ENCODE results near the gene SLC5A12.
"Not testable (repeated sequence)": the region's sequence is repeated elsewhere in the genome, so short reads cannot be mapped to it uniquely, and the experiment has no call there.

Gene SLC5A12

DNA sequence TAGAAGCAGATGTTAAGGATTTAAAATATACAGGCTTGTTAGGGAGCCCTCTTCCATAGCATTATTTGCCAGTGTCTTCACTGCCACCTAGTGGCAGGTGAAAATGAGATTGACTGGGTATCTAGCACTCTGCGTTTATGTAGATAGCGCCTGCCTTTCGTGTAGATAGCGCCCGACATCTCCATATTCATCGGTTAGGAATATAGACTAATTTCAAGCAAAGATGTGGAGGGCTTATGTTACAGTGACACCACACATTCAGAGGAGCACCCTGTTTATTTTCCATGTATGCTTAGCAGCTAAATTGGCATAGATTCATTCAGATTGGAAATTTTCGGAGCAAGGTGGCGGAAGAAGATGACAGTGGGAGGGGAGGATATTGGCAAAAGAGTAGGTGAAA is 72.0 kb downstream of the SLC5A12 start:
- DNase-seq, result no peak

DNA sequence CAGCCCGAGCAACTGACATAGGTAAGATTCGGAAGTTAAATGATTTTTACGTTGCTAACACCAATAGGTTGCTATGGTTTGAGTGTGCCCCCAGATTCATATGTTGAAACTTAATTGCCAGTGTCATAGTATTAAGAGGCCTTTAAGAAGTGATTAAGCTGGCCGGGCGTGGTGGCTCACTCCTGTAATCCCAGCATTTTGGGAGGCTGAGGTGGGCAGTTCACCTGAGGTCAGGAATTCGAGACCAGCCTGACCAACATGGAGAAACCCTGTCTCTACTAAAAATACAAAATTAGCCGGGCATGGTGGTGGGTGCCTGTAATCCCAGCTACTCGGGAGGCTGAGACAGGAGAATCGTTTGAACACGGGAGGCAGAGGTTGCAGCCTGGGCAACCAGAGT is 78.5 kb downstream of the SLC5A12 start:
- not testable (repeated sequence) for DNase-seq

DNA sequence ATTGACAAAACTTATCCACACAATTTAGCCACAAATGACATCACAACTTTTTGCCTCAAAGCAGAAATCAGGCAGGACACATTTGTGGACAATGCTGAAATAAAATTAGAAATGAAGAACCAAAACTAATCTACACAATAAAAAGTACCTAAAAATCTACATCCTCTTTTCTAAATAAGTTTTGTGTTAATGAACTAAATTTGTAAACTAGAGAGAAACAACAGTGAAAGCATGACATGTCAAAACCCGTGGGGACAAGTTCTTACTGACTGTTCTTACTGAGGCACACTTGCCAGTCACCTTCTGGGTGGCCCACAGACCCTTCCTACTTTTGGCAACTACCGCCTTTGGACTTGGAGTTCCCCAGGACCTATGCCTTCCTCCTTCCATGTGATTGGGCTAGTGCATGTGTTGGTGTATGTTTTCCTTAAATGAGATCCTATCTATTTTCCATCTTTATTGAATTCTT is 89.1 kb downstream of the SLC5A12 start:
- no peak for DNase-seq

DNA sequence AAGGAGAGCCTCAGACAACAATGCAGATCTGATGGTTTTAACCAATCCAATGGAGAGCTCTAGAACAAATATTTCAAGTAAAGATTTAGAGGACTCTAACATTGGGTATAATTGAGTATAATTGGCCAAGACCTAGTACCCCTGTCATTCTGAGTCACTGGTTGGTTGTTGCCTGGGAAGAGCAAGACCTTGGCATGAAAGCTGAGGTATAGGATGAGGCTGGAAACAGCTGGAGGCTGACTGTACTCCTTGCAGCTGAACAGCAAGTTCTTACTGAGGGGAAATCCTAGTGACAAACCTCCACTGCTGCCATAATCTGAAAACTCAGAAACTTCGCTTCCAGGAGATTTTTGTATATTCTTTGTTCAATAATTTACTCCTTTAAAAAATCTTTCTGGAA is 95.5 kb downstream of the SLC5A12 start:
- no peak for DNase-seq

DNA sequence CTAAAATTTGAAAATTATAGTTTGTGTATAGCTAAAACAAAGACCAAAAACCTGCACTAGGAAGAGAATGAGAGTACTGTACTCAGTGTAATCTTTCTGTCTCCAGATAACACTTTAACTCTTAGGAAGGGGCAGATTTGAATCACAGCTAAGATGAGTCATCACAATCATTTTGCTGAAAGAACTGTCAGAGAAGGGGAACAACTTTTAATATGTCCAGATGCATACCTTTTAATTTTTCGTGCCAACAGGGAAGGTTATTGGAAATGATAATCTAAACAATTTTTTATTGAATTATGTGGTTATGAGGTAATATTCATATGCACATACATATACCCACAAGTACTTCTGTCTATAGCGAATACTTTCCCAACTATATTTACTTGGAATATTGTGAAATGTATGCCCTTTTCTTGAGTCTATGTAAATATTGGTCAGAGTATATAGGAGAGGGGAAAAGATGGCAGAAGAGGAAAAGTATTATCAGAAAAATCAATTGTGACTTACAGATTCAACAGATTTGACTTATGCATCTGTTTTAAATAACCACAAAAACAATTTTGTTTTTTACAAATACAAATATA is 98.7 kb downstream of the SLC5A12 start:
- DNase-seq, result no peak

DNA sequence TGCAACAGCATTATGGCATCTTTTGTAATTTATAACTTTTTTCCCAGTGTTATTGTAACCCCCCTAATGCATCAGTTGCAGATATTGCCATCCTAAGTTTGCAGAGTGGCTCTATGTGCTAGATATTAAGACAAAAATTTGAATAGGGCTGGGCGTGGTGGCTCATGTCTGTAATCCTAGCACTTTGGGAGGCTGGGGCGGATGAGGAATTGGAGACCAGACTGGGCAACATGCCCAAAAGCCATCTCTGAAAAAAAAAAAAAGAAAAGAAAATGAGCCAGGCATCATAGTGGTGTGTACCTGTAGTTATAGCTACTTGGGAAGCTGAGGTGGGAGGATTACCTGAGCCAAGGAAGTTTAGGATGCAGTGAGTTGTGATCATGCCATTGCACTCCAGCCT is 99.7 kb downstream of the SLC5A12 start:
- no peak for DNase-seq

DNA sequence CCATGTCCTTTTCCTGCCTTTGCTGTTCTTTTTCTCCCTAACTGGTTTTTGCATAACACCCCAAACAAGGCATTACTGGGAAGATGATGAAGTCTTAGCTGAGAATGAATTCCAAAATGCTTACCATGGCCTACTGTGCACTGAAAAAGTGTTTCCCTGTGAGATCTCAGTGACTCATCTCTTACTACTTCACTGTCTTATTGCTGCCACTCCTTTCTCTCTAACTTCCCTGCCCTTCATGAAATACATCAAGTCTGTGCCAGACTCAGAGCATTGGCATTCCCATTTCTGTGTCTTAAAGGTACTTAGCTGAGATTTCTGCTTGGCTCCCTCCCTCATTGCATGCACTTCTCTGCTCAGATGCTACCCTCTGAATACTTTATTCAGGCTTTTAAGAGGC is 100.7 kb downstream of the SLC5A12 start:
- DNase-seq, result no peak

DNA sequence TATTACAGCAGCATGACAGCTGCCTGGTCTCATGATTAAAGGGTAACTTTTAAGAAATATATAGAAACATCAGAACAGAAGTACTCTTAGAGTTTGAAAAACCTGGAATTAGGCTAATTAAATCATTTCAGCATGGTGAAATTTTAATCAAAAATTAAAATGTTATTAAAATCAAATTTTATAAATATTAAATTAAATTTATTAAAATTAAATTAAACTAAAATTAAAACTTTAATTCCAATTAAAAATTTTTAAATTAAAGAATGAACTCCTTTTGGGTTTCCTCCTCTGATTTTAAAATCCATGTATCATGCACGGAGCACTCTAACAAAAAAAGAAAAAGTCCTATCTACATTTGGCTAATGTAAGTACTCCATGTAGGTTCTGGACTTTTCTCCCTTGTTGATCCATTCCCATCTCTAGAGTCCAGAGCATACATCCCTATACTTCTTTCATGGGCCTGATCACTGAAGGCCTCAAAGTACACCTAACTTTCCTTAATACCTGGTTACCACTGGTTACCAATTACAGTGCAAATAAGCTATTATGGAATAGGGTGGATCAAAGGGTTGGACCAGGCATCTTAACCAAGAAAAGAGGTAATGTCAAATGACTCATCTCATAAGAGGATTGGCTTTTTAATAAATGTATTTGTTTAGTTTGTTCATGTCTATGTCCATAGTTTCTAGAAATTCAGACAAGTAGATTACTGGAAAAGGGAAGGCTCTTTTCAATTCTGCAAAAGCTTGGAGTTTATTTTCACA is 101.4 kb downstream of the SLC5A12 start:
- DNase-seq, result no peak

DNA sequence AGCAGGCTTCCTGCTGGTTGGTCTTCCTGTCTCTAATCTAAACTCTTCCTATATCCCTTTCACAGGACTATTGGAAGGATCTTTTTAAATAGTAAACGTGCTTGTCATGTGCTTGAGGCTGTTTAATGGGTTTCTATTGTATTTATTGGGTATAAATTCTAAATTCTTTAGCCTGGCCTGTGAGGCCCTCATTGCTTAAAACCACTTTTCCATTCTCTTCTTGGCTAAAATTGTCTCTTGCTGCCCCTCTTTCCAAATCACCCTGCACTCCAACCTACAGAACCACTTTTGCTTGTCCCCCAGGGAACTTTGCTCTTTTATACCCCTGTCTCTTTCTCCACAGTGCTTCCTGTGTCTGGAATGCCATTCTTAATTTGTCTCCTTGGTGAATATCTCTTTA is 103.4 kb downstream of the SLC5A12 start:
- DNase-seq, result no peak

Measured in bone marrow (tissue), 2 donors.